Parathyroid adenoma (tissue), 2 donors: ENCODE results near the gene BACE2.

ENCODE experiments used
- H2AFZ ChIP-seq: fragments of 300-600 bp; sonication (generic); one replicate; pipeline ENCODE4 v1.7.0; 2017; ENCODE audit warnings: antibody characterized with exemption, mild to moderate bottlenecking
- H3K27ac ChIP-seq: fragments of 300-600 bp; sonication (generic); one replicate; pipeline ENCODE4 v1.7.0; 2017
- H3K27me3 ChIP-seq: fragments of 300-600 bp; sonication (generic); one replicate; pipeline ENCODE4 v1.7.0; 2017; ENCODE audit warnings: low read length; ENCODE audit not compliant: control insufficient read depth, insufficient read depth
- H3K36me3 ChIP-seq: fragments of 300-600 bp; sonication (generic); one replicate; pipeline ENCODE4 v1.7.0; 2017; ENCODE audit warnings: low read length; ENCODE audit not compliant: control insufficient read depth, insufficient read depth
- H3K4me1 ChIP-seq: fragments of 300-600 bp; sonication (generic); one replicate; pipeline ENCODE4 v1.7.0; 2017; ENCODE audit warnings: control low read depth
- H3K4me2 ChIP-seq: fragments of 300-600 bp; sonication (generic); one replicate; pipeline ENCODE4 v1.7.0; 2017; ENCODE audit warnings: low read length
- H3K4me3 ChIP-seq: fragments of 300-600 bp; sonication (generic); one replicate; pipeline ENCODE4 v1.7.0; 2017; ENCODE audit warnings: low read depth, low read length
- H3K79me2 ChIP-seq: fragments of 300-600 bp; sonication (generic); one replicate; pipeline ENCODE4 v1.7.0; 2017; ENCODE audit warnings: control low read depth
- H3K9ac ChIP-seq: fragments of 300-600 bp; sonication (generic); one replicate; pipeline ENCODE4 v1.7.0; 2017; ENCODE audit warnings: mild to moderate bottlenecking
- H3K9me3 ChIP-seq: fragments of 300-600 bp; sonication (generic); one replicate; pipeline ENCODE4 v1.7.0; 2017; ENCODE audit warnings: low read length; ENCODE audit not compliant: control insufficient read depth
- CTCF ChIP-seq: fragments of 300-600 bp; sonication (generic); IDR thresholded peaks from one replicate; pipeline ENCODE4 v1.7.0; 2017; ENCODE audit warnings: antibody characterized with exemption, mild to moderate bottlenecking
- donor health status: primary hyperparathyroidism.

Gene BACE2

GRCh38 chr21:41167348-41168342, at the start of gene BACE2:
BACE2 (plus strand) TSS chr21:41168160; CDS start chr21:41168264, 104 bp downstream.
- TF ChIP-seq CTCF = peak; percentile 50
- H3K36me3 ChIP-seq = no peaks in the 10 kb centered on the region
- no peaks in the 10 kb centered on the region for H3K79me2 ChIP-seq
- H3K9me3 ChIP-seq = no peaks in the 10 kb centered on the region
- no peaks in the 10 kb centered on the region for H3K27me3 ChIP-seq
- H2AFZ ChIP-seq = peak within 1 kb of the TSS; percentile 85
- H3K27ac ChIP-seq = peak within 1 kb of the TSS; percentile 65
- H3K4me2 ChIP-seq = peak within 1 kb of the TSS; percentile 89
- peak within 1 kb of the TSS; percentile 82 for H3K4me3 ChIP-seq
- H3K9ac ChIP-seq = no peak within 1 kb of the TSS
- no peaks in the 10 kb centered on the region for H3K4me1 ChIP-seq

GRCh38 chr21:41119901-41120300, 48.1 kb upstream of the BACE2 start:
- Histone ChIP-seq H3K9ac (no peak overlapping the region), H2AFZ (no peak overlapping the region), H3K9me3 (no peaks in the 10 kb centered on the region), H3K36me3 (no peaks in the 10 kb centered on the region), H3K27ac (no peak overlapping the region), H3K4me1 (no peaks in the 10 kb centered on the region), H3K4me2 (no peak overlapping the region), H3K27me3 (no peaks in the 10 kb centered on the region), H3K79me2 (no peaks in the 10 kb centered on the region), H3K4me3 (no peak overlapping the region)
- TF ChIP-seq CTCF = no peak

- Histone ChIP-seq H3K79me2 (no peaks in the 10 kb centered on the region), H3K4me3 (no peak overlapping the region), H3K36me3 (no peaks in the 10 kb centered on the region), H3K27me3 (no peaks in the 10 kb centered on the region), H3K4me1 (no peaks in the 10 kb centered on the region), H3K4me2 (no peak overlapping the region), H3K9me3 (no peaks in the 10 kb centered on the region), H2AFZ (no peak overlapping the region), H3K9ac (no peak overlapping the region), H3K27ac (no peak overlapping the region)
- TF ChIP-seq CTCF = no peak
These were observed 47.0 kb upstream of the BACE2 start for GRCh38 chr21:41120997-41121396.

GRCh38 chr21:41121785-41122415, 46.1 kb upstream of the BACE2 start:
- Histone ChIP-seq H3K4me1 (no peaks in the 10 kb centered on the region), H3K27ac (no peak overlapping the region), H3K4me3 (no peak overlapping the region), H3K79me2 (no peaks in the 10 kb centered on the region), H3K4me2 (no peak overlapping the region), H3K9me3 (no peaks in the 10 kb centered on the region), H2AFZ (no peak overlapping the region), H3K27me3 (no peaks in the 10 kb centered on the region), H3K36me3 (no peaks in the 10 kb centered on the region), H3K9ac (no peak overlapping the region)
- TF ChIP-seq CTCF = peak; percentile 68
